ENCODE data around the gene PUS1. TPM values are rescaled to one million over a fixed set of nuclear protein-coding genes. Genes with fewer than 3 reads are reported as not detected.

Gene PUS1
- total and polyA plus RNA-seq, 2 of the 8 experiments (the other 6 are each of a cell fraction or from before 2014, with no cell fraction given): 48.1 to 81.2 TPM

GRCh38 chr12:131941987-131942341, 12.9 kb downstream of the PUS1 start:
- no peak overlapping the region for H3K4me3 ChIP-seq (ENCODE audit: extremely low read depth in 1 of 4, insufficient read depth in 2 of 4, low read depth in 3 of 4, low read length in 4 of 4)
- TF ChIP-seq POLR2A (IDR thresholded peaks at IDR 0.05; ENCODE audit: control extremely low read depth in 1 of 2, low read depth in 2 of 2, low read length in 2 of 2) (peak in 1 of 2 experiments; percentile 39; a peak in 1 of 3 replicates), YY1 (IDR thresholded peaks at IDR 0.05; ENCODE audit: low read depth, low read length) (no peak)
- H2BK5ac ChIP-seq (ENCODE audit: low read depth, low read length): 0 out of 2 replicates have a peak overlapping the region, but pooled peaks have one; percentile 24
- no peaks in the 10 kb centered on the region for H3K79me1 ChIP-seq (ENCODE audit: low read depth, low read length)
- H2BK20ac ChIP-seq (ENCODE audit: low read length): no peak overlapping the region
- H3K23me2 ChIP-seq (ENCODE audit: low read depth, low read length): no peaks in the 10 kb centered on the region
- WGBS, 2 experiments (ENCODE audit: extremely low coverage in 1 of 2, insufficient coverage in 1 of 2, insufficient read length in 1 of 2, insufficient replicate concordance in 2 of 2, low coverage in 1 of 2, low lambda C conversion rate in 2 of 2, missing lambda C conversion rate in 1 of 2): 96% methylated on average over 7 of the region's 7 CpGs; no CpG with 5 or more reads in 1 of the 2 experiments
- no peak overlapping the region for H3K23ac ChIP-seq (ENCODE audit: insufficient read length)
- H2AK5ac ChIP-seq (ENCODE audit: low read depth, low read length): no peak overlapping the region
- no peak overlapping the region for H2BK120ac ChIP-seq (replicated peaks; ENCODE audit: low read depth, low read length)
- H2AFZ ChIP-seq (ENCODE audit: low read length): no peak overlapping the region
- POLR2A ChIA-PET (ENCODE audit: partially characterized antibody): interaction anchor here (1.1 to 5.6 kb wide), 6 partner anchors 6 to 16 kb away, joined by 3 to 44 read pairs (median 6); partner anchors contain the start of genes EP400 and PUS1
- H2BK12ac ChIP-seq (ENCODE audit: low read depth, low read length): no peak overlapping the region
- no peak overlapping the region for H4K8ac ChIP-seq (ENCODE audit: extremely low read depth, insufficient read depth, low read length)
- H2BK15ac ChIP-seq (ENCODE audit: low read length): no peak overlapping the region
- DNase-seq (ENCODE audit: low read depth in 1 of 2, low spot score in 2 of 2) (no peak), FAIRE-seq (no peak)
- H3K4me1 ChIP-seq (replicated peaks in 1 of 4; ENCODE audit: control insufficient read depth in 3 of 4, insufficient read depth in 4 of 4, low read length in 3 of 4): no peaks in the 10 kb centered on the region
- H3K14ac ChIP-seq (ENCODE audit: insufficient read length): no peak overlapping the region
- no peak overlapping the region for H3K27ac ChIP-seq (ENCODE audit: low read depth, low read length)
- no peak overlapping the region for H4K5ac ChIP-seq (ENCODE audit: insufficient read length, low read depth, low read length)
- H3K9me3 ChIP-seq (ENCODE audit: insufficient read depth in 2 of 2, low read depth in 1 of 2, low read length in 1 of 2): no peaks in the 10 kb centered on the region
- H3K4ac ChIP-seq (replicated peaks; ENCODE audit: insufficient read length, low read depth, low read length): no peak overlapping the region
- no peak overlapping the region for H3K9ac ChIP-seq (replicated peaks in 1 of 4; ENCODE audit: extremely low read depth in 1 of 4, low read depth in 3 of 4, low read length in 3 of 4)
- H3K36me3 ChIP-seq (ENCODE audit: control insufficient read depth in 2 of 4, insufficient read depth in 4 of 4, low read length in 3 of 4): peaks cover 21 to 60% (median 46%) of the 10 kb centered on the region in 4 experiments
- H3K56ac ChIP-seq (replicated peaks; ENCODE audit: insufficient read length, low read depth, low read length): no peak overlapping the region
- no peak overlapping the region for H4K91ac ChIP-seq (replicated peaks; ENCODE audit: insufficient read length, low read length)
- peaks cover 0 to 18% of the 10 kb centered on the region in 2 experiments for H4K20me1 ChIP-seq (replicated peaks in 1 of 2; ENCODE audit: control insufficient read depth in 1 of 2, insufficient read depth in 2 of 2, low read length in 2 of 2)
- no peaks in the 10 kb centered on the region for H3K79me2 ChIP-seq (ENCODE audit: control insufficient read depth in 1 of 2, insufficient read depth in 2 of 2, low read length in 2 of 2)
- no peak overlapping the region for H3K18ac ChIP-seq (ENCODE audit: extremely low read depth, low read length)
- CTCF ChIA-PET (ENCODE audit: partially characterized antibody): no interaction called here
- no peak overlapping the region for H3K4me2 ChIP-seq (ENCODE audit: insufficient read depth in 1 of 2, low read depth in 2 of 2, low read length in 2 of 2)
- H3K27me3 ChIP-seq (replicated peaks in 1 of 4; ENCODE audit: control insufficient read depth in 3 of 4, extremely low read depth in 1 of 4, insufficient read depth in 3 of 4, low read length in 3 of 4): no peaks in the 10 kb centered on the region
